HG02610 (cell line): ENCODE data around the gene CAST.
A peak's percentile ranks its signal among the peaks of the same experiment; 100 is the strongest.

Source experiments
- ATAC-seq: cut with Tn5 transposase; IDR thresholded peaks from one replicate; pipeline ENCODE4 v1.9.1; 2021; ENCODE audit warnings: mild to moderate bottlenecking, moderate library complexity; ENCODE audit not compliant: unreplicated experiment

The CAST gene

DNA sequence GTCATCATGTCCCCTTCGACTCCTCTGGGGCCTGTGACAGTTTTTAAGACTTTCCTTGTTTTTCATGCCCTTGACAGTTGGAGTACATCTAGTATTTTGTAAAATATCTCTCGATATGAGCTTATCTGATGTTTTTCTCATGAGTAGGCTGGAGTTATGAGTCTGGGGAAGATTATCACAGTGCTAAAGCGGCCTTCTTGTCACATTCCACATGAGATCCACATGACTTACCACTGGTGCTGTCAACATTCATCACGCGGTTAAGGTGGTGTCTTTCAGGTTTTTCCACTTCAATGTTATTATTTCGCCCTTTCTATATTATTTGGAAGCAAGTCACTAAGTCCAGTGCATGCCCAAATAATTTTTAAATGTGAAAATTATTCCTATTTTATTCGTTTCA, 17.1 kb upstream of the CAST start:
- ATAC-seq: no peak

DNA sequence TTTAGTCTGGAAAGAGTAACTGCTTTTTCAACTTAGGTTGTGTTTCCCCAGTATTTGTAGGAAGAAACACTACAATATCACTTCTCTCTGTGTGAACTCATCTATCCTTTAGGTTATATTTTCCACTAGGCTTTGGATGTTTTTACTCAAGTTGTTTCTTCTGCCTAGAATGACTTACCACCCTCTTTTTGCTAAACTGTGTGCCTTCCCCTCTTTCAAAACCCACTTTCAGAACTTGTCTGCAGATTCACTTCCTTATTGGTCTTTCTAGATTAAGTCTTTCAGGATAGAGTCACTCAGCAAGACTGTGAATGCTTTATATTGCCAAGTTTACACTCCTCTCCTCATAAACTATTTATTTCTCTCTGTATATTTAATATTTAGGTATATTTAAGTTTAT, 14.2 kb upstream of the CAST start:
- peak; percentile 85 for ATAC-seq

DNA sequence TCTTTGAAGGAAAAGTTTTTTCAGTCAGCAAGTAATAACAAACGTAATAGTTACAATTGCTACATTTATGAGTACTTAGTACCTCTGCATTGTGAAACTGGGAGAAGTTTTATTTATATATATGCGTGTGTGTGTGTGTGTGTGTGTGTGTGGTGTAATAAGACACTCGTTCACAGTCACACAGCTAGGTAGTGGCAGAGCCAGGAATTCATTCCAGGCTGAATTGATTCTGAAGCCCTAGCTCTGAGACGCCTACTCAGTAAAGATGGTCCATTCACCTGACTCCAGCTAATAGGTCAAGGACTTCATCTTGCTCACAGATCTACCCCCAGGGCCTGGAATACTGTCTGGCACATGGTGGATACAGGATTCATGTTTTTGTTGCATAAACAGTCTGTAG, 13.6 kb upstream of the CAST start:
- ATAC-seq: no peak

DNA sequence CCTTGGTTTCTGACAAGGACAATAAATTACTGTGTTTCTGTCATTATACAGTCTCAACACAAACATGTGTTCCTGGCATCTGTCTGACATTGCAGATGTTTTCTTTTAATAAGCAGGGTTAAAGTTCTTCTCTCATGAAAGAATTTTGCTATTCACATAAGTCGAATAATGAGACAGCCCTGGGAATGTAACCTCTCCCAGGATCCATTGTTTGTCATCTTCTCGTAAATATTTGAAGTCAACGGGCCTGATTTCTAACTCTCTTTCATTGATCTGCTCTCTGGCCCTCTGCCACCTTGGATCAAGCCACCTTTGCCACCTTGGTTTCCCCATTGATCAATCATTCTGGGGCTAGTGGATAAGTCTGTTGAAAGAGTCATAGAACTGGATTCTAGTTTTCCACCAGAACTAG, 12.9 kb upstream of the CAST start:
- ATAC-seq: no peak

DNA sequence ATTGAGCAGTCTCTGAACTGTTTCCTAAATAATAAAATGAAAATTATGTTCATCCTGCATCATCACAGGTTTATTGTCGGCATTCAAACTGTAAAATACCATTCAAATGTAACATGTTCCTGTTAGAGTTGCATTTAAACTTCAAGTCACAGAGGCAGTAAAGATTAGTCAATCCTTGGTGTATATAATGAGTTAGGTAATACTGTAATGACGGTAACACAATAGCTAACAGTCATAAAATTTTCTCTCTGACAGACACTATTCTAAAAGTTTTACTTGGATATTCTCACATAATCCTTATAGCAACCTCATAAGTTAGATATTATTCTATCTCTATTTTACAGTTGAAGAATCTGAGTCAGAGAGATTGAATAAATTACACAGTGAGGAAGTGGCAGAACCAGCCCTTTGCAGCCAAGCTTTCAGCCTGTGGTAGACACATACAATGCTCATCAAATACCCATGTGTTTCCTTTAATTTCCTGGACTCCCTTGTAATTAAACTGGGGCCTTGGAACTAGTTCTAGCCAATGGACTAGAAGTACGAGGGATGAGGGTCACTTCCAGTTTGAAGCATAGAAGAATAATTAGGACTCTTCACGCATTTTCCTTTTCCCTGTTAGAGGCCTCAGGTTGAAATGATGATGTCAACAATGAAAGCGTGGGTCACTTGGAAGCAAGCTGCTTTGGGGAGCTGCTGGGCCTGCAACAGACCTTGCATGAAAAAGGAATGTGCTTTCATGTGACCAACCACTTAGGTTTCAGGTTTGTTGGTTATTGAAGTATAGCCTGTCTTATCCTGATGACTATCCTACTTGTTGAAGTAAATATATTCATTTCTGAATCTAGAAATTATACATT, 12.3 kb upstream of the CAST start:
- no peak for ATAC-seq

- ATAC-seq: no peak
Measured at GRCh38 chr5:96651047-96651446, 11.1 kb upstream of the CAST start.

DNA sequence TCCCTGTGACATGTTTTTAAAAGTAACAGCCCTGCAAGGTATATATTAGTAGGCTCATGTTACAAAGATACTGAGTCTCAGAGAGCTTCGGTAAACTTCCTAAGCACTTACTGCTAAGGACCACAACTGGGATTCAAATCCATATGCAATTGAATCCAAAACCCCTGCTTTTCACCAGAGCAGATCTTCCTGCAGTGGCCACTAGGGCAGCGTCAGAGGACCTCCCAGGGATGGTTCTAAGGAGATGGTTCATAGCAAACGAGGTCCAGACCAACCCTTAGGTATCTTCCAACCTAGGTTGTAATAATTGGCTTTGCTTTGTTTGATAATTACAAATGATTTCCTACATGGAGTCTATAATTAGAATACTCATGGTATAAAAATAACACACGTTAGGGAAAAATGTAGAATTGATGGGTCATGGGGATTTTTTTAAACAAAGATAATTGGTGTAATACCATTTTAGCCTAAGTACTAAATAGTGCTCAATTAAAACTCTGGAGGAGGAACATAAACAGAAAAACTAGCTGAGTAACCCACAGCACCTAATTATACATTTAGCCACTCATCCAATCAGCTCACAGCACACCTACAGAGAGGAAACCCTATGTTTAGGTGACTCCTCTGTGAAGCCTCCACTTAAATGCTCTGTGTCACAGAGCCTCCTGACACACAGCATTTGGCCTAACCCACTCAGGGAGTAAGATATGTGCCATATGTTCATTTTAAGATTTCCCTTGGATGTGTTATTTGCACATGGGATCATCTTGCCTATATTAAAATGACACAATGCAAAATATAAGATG, 10.0 kb upstream of the CAST start:
- ATAC-seq: no peak

GRCh38 chr5:96652769-96653454, 9.3 kb upstream of the CAST start:
- ATAC-seq: no peak

DNA sequence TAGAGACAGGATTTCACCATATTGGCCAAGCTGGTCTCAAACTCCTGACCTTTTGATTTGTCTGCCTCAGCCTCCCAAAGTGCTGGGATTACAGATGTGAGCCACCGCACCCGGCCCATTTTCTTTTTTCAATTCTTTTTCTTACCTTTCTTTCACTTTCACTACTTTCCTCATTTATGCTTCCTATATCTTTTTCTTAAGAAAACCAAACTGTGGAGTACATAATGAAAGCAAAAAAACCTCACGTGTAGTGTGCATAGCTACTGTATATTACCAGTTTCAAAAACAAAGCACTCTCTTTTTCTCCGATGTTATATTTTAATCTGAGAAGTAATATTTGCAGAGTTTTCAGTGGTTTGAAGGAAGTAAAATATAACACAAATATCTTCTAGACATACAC, 8.0 kb upstream of the CAST start:
- ATAC-seq: no peak

- no peak for ATAC-seq
Measured at GRCh38 chr5:96655085-96655484, 7.1 kb upstream of the CAST start.

GRCh38 chr5:96655506-96655905, 6.7 kb upstream of the CAST start:
- no peak for ATAC-seq

DNA sequence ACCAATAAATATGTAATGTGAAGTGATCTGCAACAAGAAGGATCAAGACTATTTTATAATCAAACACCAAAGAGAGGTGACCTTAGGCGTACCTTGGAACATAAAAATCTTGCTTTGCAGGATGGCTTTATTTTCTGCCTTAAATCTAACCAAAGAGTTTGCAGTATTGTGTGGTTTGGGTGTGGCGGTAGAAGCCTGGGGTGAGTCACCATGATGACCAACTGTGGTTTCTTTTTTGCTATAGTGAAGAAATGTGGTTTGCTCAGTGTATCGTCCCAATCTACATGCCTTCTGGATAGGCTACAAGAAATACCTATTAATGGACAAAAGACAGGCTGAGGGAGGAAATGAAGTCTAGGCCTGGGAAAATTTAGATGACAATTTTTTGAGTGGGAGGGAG, 5.1 kb upstream of the CAST start:
- peak; percentile 77 for ATAC-seq

DNA sequence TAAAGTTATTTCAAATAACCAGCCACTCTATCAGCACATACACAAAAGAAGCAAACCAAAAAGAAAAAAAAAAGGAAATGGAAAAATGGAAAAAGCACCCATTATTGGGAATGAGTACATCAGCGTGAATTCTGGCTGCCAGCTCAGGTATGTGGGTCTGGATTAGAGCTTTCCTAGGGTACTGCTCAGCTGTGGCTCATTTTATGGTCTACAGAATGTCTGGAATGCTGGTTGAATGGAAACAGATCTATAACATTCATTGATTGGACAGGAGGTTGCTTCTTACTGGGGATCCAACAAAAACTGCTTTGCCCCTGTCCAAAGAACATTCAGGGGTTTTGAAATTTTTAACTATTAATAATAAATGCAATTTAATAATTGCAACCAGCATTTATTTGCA, 3.9 kb upstream of the CAST start:
- ATAC-seq: no peak

- ATAC-seq: no peak
Measured at GRCh38 chr5:96659170-96659569, 3.0 kb upstream of the CAST start.

DNA sequence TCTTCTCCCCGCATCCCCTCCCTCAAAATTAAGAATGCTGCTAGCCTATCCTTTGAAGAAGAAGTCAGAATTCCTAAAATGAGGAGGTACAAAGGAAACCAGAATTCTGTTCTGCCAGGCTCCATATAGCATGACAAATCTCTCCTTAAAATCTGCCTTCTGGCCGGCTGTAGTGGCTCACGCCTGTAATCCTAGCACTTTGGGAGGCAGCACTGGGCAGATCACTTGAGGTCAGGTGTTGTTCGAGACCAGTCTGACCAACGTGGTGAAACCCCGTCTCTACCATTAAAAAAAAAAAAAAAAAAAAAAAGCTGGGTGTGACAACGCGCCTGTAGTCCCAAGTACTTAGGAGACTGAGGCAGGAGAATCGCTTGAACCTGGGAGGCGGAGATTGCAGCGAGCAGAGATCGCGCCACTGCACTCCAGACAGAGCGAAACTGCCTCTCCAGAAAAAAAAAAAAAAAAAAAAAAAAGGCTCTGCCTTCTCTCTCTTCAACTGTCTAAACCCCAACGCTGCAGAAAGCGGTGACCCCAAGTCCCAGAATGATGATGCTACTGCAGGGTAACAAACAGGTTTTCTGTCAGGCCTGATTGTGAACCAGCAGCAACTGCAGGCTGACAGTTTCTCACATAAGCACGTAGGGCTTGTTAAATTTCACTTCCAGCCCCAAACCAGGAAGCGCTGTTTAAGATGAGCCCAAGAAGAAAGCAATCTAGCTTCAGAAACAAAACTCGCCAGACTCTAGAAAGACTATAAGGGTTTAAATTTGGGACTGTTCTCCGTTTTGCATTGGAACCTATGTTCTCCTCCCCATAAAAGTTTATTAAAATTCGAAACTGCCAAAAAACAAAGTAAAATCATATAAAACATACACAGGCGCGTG, 963 bp upstream of the CAST start:
- peak; percentile 15 for ATAC-seq

DNA sequence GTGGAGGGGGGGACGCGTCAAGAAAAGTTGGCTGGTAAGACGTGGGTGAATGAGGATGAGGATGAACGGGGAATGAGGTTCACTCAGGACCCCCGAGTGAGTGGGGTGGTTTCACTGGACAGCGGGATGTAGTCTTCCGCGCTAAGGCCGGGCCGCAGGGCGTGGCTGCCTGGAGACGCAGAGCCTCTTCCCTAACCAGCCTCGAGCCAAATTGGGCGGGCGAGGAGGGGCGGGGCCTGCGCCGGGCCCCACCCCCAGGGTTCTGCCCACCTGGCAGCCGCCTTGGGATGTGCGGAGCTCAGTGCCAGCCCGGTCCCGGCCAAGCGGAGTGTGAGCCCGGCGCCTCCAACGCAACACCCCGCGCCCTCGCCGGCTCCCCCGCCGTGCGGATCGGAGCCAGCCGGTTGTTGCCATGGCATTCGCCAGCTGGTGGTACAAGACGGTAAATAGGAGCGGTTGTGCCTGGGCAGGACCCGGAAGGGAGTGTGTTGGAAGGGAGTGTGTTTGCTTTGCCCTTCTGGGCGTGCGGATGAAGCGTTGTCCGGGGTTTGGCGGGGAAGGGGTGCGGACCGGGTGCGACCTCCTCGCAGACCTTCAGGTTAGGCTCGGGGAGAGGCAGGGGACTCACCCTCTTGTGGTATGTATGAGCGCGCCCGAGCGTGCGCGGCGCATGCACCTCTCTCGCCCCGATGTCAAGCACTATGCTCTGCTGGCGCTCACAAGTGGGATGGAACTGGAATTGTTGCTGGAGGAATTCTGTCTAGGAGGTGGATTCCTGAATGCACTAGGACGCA, 746 bp downstream of the CAST start:
- ATAC-seq: peak; percentile 77

GRCh38 chr5:96663608-96664007, 1.4 kb downstream of the CAST start:
- ATAC-seq: no peak

DNA sequence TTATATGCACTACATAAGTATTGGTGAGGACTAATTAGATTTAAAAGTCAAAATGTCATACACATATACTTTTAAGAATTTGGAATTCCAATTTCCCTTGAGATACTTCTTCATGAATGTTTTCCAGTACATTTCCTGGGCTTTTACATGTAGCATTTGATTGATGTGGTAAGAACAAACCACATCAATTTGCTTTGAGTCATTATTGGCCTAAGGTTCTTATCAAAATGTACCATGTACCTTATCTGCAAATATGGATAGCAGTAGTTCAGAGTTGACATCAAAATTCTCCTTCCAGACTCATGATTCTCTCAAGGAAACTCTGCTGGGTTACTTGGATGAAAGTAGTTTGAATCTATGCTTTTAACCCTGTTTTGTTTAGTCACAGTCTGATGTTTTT, 2.5 kb downstream of the CAST start:
- no peak for ATAC-seq

GRCh38 chr5:96668725-96669124, 6.5 kb downstream of the CAST start:
- ATAC-seq: no peak

GRCh38 chr5:96669909-96670308, 7.7 kb downstream of the CAST start:
- no peak for ATAC-seq
